SK-N-SH (cell line): ENCODE results near the gene NKX6-2. TPM values are rescaled to one million over a fixed set of nuclear protein-coding genes. Genes with fewer than 3 reads are reported as not detected.

Experiments
- CTCF ChIA-PET: fragments of 300-600, 350-600 bp; formaldehyde crosslinking; extraction: SDS; loops from one replicate; lab custom pipeline; 2021; lab: Yijun Ruan, JAX
- POLR2A ChIA-PET: fragments of 350-600 bp; sonication (Branson Sonifier 250); formaldehyde crosslinking; extraction: SDS; loops from one replicate; lab custom pipeline; 2020; ENCODE audit warnings: antibody characterized with exemption, inconsistent platforms; lab: Yijun Ruan, JAX
- DNase-seq: peaks from one replicate; pipeline ENCODE4 v3.0.0; 2012
- H2AFZ ChIP-seq: fragments of 200-600 bp; sonication (generic); 2 replicates; pipeline ENCODE4 v1.8.1; 2016; ENCODE audit warnings: antibody characterized with exemption, mild to moderate bottlenecking, low read depth
- H3F3A ChIP-seq: fragments of 200-600 bp; sonication (generic); replicated peaks from 2 replicates; pipeline ENCODE3; 2016; ENCODE audit warnings: antibody characterized with exemption, mild to moderate bottlenecking; ENCODE audit not compliant: insufficient read depth
- H3K27ac ChIP-seq, 2 experiments: fragments of 200-500 bp in 1 of 2; fragments of 200-600 bp in 1 of 2; sonication (Bioruptor generic) in 1 of 2; sonication (generic), shearing (Covaris generic) in 1 of 2; 2 replicates each; pipeline versions ENCODE4 v1.5.1 to v1.6.1; 2014 to 2016; ENCODE audit warnings: low read depth in 2 of 2, inconsistent platforms in 1 of 2, low read length in 1 of 2, mild to moderate bottlenecking in 1 of 2, mixed read lengths in 1 of 2
- H3K27me3 ChIP-seq: fragments of 200-600 bp; sonication (generic), shearing (Covaris generic); 2 replicates; pipeline ENCODE4 v1.6.1; 2016; ENCODE audit warnings: mixed run types; ENCODE audit not compliant: insufficient read depth
- H3K36me3 ChIP-seq, 2 experiments: fragments of 200-500 bp in 1 of 2; fragments of 200-600 bp in 1 of 2; sonication (Bioruptor generic) in 1 of 2; sonication (generic) in 1 of 2; replicated peaks in 1 of 2; 2 replicates each; pipeline versions ENCODE3 to v1.5.1; 2014 to 2016; ENCODE audit warnings: low read length in 1 of 2, mild to moderate bottlenecking in 1 of 2; ENCODE audit not compliant: insufficient read depth in 2 of 2, control insufficient read depth in 1 of 2
- H3K4me1 ChIP-seq, 2 experiments: fragments of 200-500 bp in 1 of 2; fragments of 200-600 bp in 1 of 2; sonication (Bioruptor generic) in 1 of 2; sonication (generic), shearing (Covaris generic) in 1 of 2; 2 replicates each; pipeline versions ENCODE4 v1.5.1 to v1.6.1; 2014 to 2016; ENCODE audit warnings: low read depth in 1 of 2, low read length in 1 of 2, mixed run types in 1 of 2; ENCODE audit not compliant: insufficient read depth in 2 of 2, control insufficient read depth in 1 of 2
- H3K4me2 ChIP-seq: fragments of 200-600 bp; sonication (generic), shearing (Covaris generic); 2 replicates; pipeline ENCODE4 v1.6.1; 2017; ENCODE audit warnings: mixed run types
- H3K4me3 ChIP-seq, 2 experiments: fragments of 200-500 bp in 1 of 2; fragments of 200-600 bp in 1 of 2; sonication (Bioruptor generic) in 1 of 2; sonication (generic), shearing (Covaris generic) in 1 of 2; 2 replicates each; pipeline versions ENCODE4 v1.5.1 to v1.8.1; 2014 to 2016; ENCODE audit warnings: low read depth in 2 of 2, inconsistent platforms in 1 of 2, low read length in 1 of 2, mild to moderate bottlenecking in 1 of 2, mixed read lengths in 1 of 2, moderate library complexity in 1 of 2
- H3K79me2 ChIP-seq: fragments of 200-600 bp; sonication (generic); 2 replicates; pipeline ENCODE4 v1.8.1; 2017; ENCODE audit warnings: mild to moderate bottlenecking; ENCODE audit not compliant: insufficient read depth
- H3K9ac ChIP-seq: fragments of 200-600 bp; sonication (generic); 2 replicates; pipeline ENCODE4 v1.6.1; 2017; ENCODE audit warnings: mixed run types
- H3K9me2 ChIP-seq: fragments of 200-600 bp; sonication (generic); 2 replicates; pipeline ENCODE4 v1.6.1; 2017; ENCODE audit warnings: mixed run types
- H3K9me3 ChIP-seq: fragments of 200-600 bp; sonication (generic); 2 replicates; pipeline ENCODE4 v1.6.1; 2017; ENCODE audit warnings: mixed run types, mild to moderate bottlenecking, moderate library complexity
- H4K20me1 ChIP-seq: fragments of 200-600 bp; sonication (generic); 2 replicates; pipeline ENCODE4 v1.6.1; 2017; ENCODE audit warnings: mild to moderate bottlenecking, mixed run types; ENCODE audit not compliant: insufficient read depth
- CHD2 ChIP-seq: fragments of 150-350 bp; IDR thresholded peaks from 2 replicates; pipeline ENCODE4 v1.6.1; 2018; ENCODE audit warnings: low read length; ENCODE audit not compliant: partially characterized antibody
- CTCF ChIP-seq: fragments of 200-600 bp; sonication (generic); IDR thresholded peaks from 2 replicates; pipeline ENCODE4 v1.6.1; 2017; ENCODE audit warnings: antibody characterized with exemption, mild to moderate bottlenecking, moderate library complexity
- ELF1 ChIP-seq: IDR thresholded peaks from 2 replicates; pipeline ENCODE4 v1.4.0; 2012
- GABPA ChIP-seq: IDR thresholded peaks from 2 replicates; pipeline ENCODE4 v1.4.0; 2012; ENCODE audit warnings: low read depth, mild to moderate bottlenecking
- IRF3 ChIP-seq: fragments of 150-350 bp; IDR thresholded peaks from 2 replicates; pipeline ENCODE4 v1.6.1; 2016; ENCODE audit warnings: mild to moderate bottlenecking, low read depth, low read length
- JUND ChIP-seq: IDR thresholded peaks from 2 replicates; pipeline ENCODE4 v1.4.0; 2012
- MXI1 ChIP-seq: IDR thresholded peaks from 2 replicates; pipeline ENCODE4 v1.6.1; 2012; ENCODE audit warnings: mild to moderate bottlenecking, low read depth, low read length, improper control_type of control experiment
- RAD21 ChIP-seq: IDR thresholded peaks from 2 replicates; pipeline ENCODE4 v1.6.1; 2012; ENCODE audit warnings: mild to moderate bottlenecking, low read length
- RFX5 ChIP-seq: IDR thresholded peaks from 2 replicates; pipeline ENCODE4 v1.6.1; 2012; ENCODE audit warnings: mild to moderate bottlenecking, improper control_type of control experiment, low read length
- SMC3 ChIP-seq: IDR thresholded peaks from 2 replicates; pipeline ENCODE4 v1.6.1; 2012; ENCODE audit warnings: low read depth, low read length, improper control_type of control experiment
- YY1 ChIP-seq: IDR thresholded peaks from 2 replicates; pipeline ENCODE4 v1.4.0; 2012; ENCODE audit warnings: low read depth, mild to moderate bottlenecking
- ZBTB33 ChIP-seq: IDR thresholded peaks from 2 replicates; pipeline ENCODE4 v1.4.0; 2012; ENCODE audit warnings: low read depth, borderline replicate concordance
- WGBS: methylation state at CpG from one replicate; pipeline ENCODE4 v1.1.6; 2017; ENCODE audit warnings: low lambda C conversion rate; 5-methylcytosine and 5-hydroxymethylcytosine counted together
- polyA plus RNA-seq, 3 experiments: library from polyadenylated mRNA; depleted of rRNA; stranded (reverse); fragments of >200 nt; gene quantifications; 2 replicates each; pipeline ENCODE4 v1.2.3, GENCODE V29; 2012

Gene NKX6-2
- polyA plus RNA-seq, 1 of the 3 experiments (the other 2 are of a cell fraction), result not detected

GRCh38 chr10:132788180-132788830, 2.4 kb upstream of the NKX6-2 start:
- Histone ChIP-seq H3K4me1 (no peaks in the 10 kb centered on the region), H3K4me2 (no peak overlapping the region; the same call in 1 of the 2 replicates), H3K36me3 (no peaks in the 10 kb centered on the region), H3K9me2 (no peaks in the 10 kb centered on the region), H3K9me3 (no peaks in the 10 kb centered on the region), H2AFZ (no peak overlapping the region), H3K4me3 (no peak overlapping the region), H3K27ac (no peak overlapping the region), H4K20me1 (0 out of 2 replicates have a peak, but pooled peaks cover 4% of the 10 kb centered on the region), H3K79me2 (no peaks in the 10 kb centered on the region), H3K9ac (no peak overlapping the region), H3F3A (no peaks in the 10 kb centered on the region), H3K27me3 (peaks cover 52% of the 10 kb centered on the region)
- peak; percentile 16; the same call in 1 of the 2 replicates for TF ChIP-seq RAD21
- peak; percentile 21 for TF ChIP-seq CTCF
- no peak for TF ChIP-seq GABPA
- TF ChIP-seq SMC3, result peak; percentile 17; the same call in 1 of the 2 replicates
- WGBS, result 11% methylated on average over 43 of the region's 79 CpGs
- DNase-seq, result peak; percentile 76
- ChIA-PET CTCF (interaction anchor here (4.0 kb wide), 1 partner anchor 133 kb away, joined by 28 read pairs; no protein-coding TSS in a partner anchor), POLR2A (no interaction called here)

- CTCF ChIA-PET, result interaction anchor here (4.0 kb wide), 1 partner anchor 133 kb away, joined by 28 read pairs; no protein-coding TSS in a partner anchor
- no peak overlapping the region for H3K4me2 ChIP-seq
- POLR2A ChIA-PET, result no interaction called here
Observed at GRCh38 chr10:132787495-132788179, 1.7 kb upstream of the NKX6-2 start.

More at GRCh38 chr10:132787495-132788179, 1.7 kb upstream of the NKX6-2 start:
- H3K36me3 ChIP-seq, result no peaks in the 10 kb centered on the region
- peaks cover 46% of the 10 kb centered on the region for H3K27me3 ChIP-seq
- H3K27ac ChIP-seq, result no peak overlapping the region
- no peaks in the 10 kb centered on the region for H3F3A ChIP-seq
- no peak for TF ChIP-seq YY1
- TF ChIP-seq ZBTB33, result no peak
- no peak for TF ChIP-seq MXI1
- TF ChIP-seq IRF3, result no peak
- no peak for TF ChIP-seq ELF1
- no peak for TF ChIP-seq RFX5
- TF ChIP-seq JUND, result no peak
- no peak for TF ChIP-seq CHD2
- no peak overlapping the region for H3K9ac ChIP-seq
- no peaks in the 10 kb centered on the region for H3K9me3 ChIP-seq
- no peak overlapping the region for H3K4me3 ChIP-seq
- DNase-seq, result peak; percentile 68
- no peaks in the 10 kb centered on the region for H3K4me1 ChIP-seq
- no peaks in the 10 kb centered on the region for H3K79me2 ChIP-seq
- 0 out of 2 replicates have a peak, but pooled peaks cover 4% of the 10 kb centered on the region for H4K20me1 ChIP-seq
- H3K9me2 ChIP-seq, result no peaks in the 10 kb centered on the region
- H2AFZ ChIP-seq, result no peak overlapping the region
- no CpG with 5 or more reads among the region's 80 CpGs for WGBS
